Measurements from ENCODE around the gene RABGAP1L. TPM values are rescaled to one million over a fixed set of nuclear protein-coding genes. Genes with fewer than 3 reads are reported as not detected.

The RABGAP1L gene
- total and polyA plus RNA-seq, 10 donors: 30.3 to 125 (median 77.7) TPM

GRCh38 chr1:174726880-174727585 is 567.7 kb downstream of the RABGAP1L start:
- DNase-seq: no peak
- 72 to 85% (median 82%) methylated on average over 4 of the region's 4 CpGs for WGBS, 5 donors
- H3K4me3 ChIP-seq: no peak overlapping the region
- no peaks in the 10 kb centered on the region for H3K36me3 ChIP-seq
- intact Hi-C loops (cut with DNase I; ENCODE audit: low total_unique reads): no loop called here
- H3K9me3 ChIP-seq: no peaks in the 10 kb centered on the region
- no peak for TF ChIP-seq POLR2A (IDR thresholded peaks at IDR 0.05)
- TF ChIP-seq, protein P1, sequence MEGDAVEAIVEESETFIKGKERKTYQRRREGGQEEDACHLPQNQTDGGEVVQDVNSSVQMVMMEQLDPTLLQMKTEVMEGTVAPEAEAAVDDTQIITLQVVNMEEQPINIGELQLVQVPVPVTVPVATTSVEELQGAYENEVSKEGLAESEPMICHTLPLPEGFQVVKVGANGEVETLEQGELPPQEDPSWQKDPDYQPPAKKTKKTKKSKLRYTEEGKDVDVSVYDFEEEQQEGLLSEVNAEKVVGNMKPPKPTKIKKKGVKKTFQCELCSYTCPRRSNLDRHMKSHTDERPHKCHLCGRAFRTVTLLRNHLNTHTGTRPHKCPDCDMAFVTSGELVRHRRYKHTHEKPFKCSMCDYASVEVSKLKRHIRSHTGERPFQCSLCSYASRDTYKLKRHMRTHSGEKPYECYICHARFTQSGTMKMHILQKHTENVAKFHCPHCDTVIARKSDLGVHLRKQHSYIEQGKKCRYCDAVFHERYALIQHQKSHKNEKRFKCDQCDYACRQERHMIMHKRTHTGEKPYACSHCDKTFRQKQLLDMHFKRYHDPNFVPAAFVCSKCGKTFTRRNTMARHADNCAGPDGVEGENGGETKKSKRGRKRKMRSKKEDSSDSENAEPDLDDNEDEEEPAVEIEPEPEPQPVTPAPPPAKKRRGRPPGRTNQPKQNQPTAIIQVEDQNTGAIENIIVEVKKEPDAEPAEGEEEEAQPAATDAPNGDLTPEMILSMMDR (IDR thresholded peaks at IDR 0.05 in 8 of 11, conservative IDR thresholded peaks at IDR 0.05 in 3 of 11): peak in 2 of 11 experiments; percentile 1 to 8
- H3K27ac ChIP-seq: no peak overlapping the region
- no peaks in the 10 kb centered on the region for H3K27me3 ChIP-seq (replicated peaks in 1 of 7)
- H3K4me1 ChIP-seq: no peaks in the 10 kb centered on the region

- H3K27me3 ChIP-seq (replicated peaks in 1 of 7): no peaks in the 10 kb centered on the region
- peaks cover 0 to 10% (median 0%) of the 10 kb centered on the region in 6 donors for H3K36me3 ChIP-seq
- no peaks in the 10 kb centered on the region for H3K4me1 ChIP-seq
- H3K9me3 ChIP-seq: peaks cover 0 to 11% (median 6%) of the 10 kb centered on the region in 8 donors
- DNase-seq: no peak
- WGBS, 5 donors: 88 to 97% (median 91%) methylated on average over 2 of the region's 2 CpGs
- H3K27ac ChIP-seq: no peak overlapping the region
- TF ChIP-seq POLR2A (IDR thresholded peaks at IDR 0.05): no peak
- TF ChIP-seq, protein P1 (IDR thresholded peaks at IDR 0.05 in 8 of 11, conservative IDR thresholded peaks at IDR 0.05 in 3 of 11): no peak
- no peak for TF ChIP-seq POLR2AphosphoS5 (IDR thresholded peaks at IDR 0.05)
- intact Hi-C loops (cut with DNase I; ENCODE audit: low total_unique reads): no loop called here
- H3K4me3 ChIP-seq: no peak overlapping the region
Measured at GRCh38 chr1:174734270-174734669, 575.0 kb downstream of the RABGAP1L start.

- DNase-seq: no peak
- Histone ChIP-seq H3K27me3 (replicated peaks in 1 of 7) (no peaks in the 10 kb centered on the region), H3K36me3 (peaks cover 0 to 10% (median 0%) of the 10 kb centered on the region in 6 donors), H3K9me3 (peaks cover 0 to 11% (median 6%) of the 10 kb centered on the region in 8 donors), H3K27ac (no peak overlapping the region), H3K4me1 (peaks cover 0 to 17% (median 1%) of the 10 kb centered on the region in 6 donors), H3K4me3 (no peak overlapping the region)
- TF ChIP-seq POLR2A (IDR thresholded peaks at IDR 0.05) (no peak), POLR2AphosphoS5 (IDR thresholded peaks at IDR 0.05) (no peak)
- TF ChIP-seq, protein P1 (IDR thresholded peaks at IDR 0.05 in 8 of 11, conservative IDR thresholded peaks at IDR 0.05 in 3 of 11): no peak
- WGBS, 5 donors: 92 to 95% (median 95%) methylated on average over 2 of the region's 2 CpGs
- intact Hi-C loops (cut with DNase I; ENCODE audit: low total_unique reads): no loop called here
Measured at GRCh38 chr1:174736831-174737230, 577.5 kb downstream of the RABGAP1L start.

DNA sequence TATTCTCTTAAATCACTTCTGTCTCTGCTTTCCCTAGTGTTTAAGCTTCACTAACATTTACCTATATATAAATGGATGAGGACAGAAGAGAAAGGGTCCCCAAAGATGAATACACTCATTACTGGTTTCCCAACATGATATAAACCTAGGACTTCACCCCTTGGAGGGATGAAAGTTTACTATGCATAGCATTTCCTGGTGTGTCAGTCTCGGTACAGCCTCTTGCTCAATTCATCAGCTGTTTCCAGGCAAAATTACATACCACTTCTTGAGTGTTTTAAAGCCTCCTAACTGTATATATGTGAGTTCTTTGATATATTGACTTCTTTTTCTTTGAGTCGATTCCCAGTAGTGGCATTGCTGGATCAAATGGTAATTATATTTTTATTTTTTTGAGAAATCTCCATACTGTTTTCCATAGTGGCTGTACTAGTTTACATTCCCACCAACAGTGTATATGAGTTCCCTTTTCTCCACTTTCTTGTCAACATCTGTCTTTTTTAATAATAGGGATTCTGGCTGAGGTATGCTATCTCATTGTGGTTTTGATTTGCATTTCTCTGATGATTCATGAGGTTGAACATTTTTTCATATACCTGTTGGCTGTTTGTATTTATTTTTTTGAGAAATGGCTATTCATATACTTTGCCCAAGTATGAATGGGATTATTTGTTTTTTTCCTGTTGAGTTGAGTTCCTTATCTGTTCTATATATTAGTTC is 581.1 kb downstream of the RABGAP1L start:
- 48 to 63% (median 58%) methylated on average over 2 of the region's 2 CpGs for WGBS, 5 donors

More for the DNA sequence above, 581.1 kb downstream of the RABGAP1L start:
- H3K4me1 ChIP-seq: peaks cover 0 to 34% (median 8%) of the 10 kb centered on the region in 6 donors
- peaks cover 0 to 10% (median 0%) of the 10 kb centered on the region in 6 donors for H3K36me3 ChIP-seq
- no peak for DNase-seq
- TF ChIP-seq, protein P1 (IDR thresholded peaks at IDR 0.05 in 8 of 11, conservative IDR thresholded peaks at IDR 0.05 in 3 of 11): no peak
- TF ChIP-seq POLR2AphosphoS5 (IDR thresholded peaks at IDR 0.05) (no peak), POLR2A (IDR thresholded peaks at IDR 0.05) (no peak)
- intact Hi-C loops (cut with DNase I; ENCODE audit: low total_unique reads): loop anchor here (5.0 kb wide), 1 partner anchor 478 kb away; no protein-coding TSS in a partner anchor
- H3K9me3 ChIP-seq: peaks cover 0 to 11% (median 6%) of the 10 kb centered on the region in 8 donors
- H3K27me3 ChIP-seq (replicated peaks in 1 of 7): no peaks in the 10 kb centered on the region
- no peak overlapping the region for H3K4me3 ChIP-seq
- H3K27ac ChIP-seq: peak overlapping the region in 3 of 8 donors; percentile 52 to 73 (median 56)

All from spleen (tissue), 11 donors.